Calu3 (cell line): ENCODE data around the gene SCD. TPM values are rescaled to one million over a fixed set of nuclear protein-coding genes. Genes with fewer than 3 reads are reported as not detected.

Experiments
- BruUV-seq: library from RNA; stranded (reverse); fragments of 400-500 nt; replicated peaks from 2 replicates; lab custom pipeline; 2021; lab: Mats Ljungman, UMichigan
- CTCF ChIA-PET: fragments of 300-600 bp; sonication (Branson Sonifier 250); formaldehyde crosslinking; loops from one replicate; lab custom pipeline; 2022; ENCODE audit warnings: antibody characterized with exemption; lab: Charles Lee
- DNase-seq: peaks from one replicate; pipeline ENCODE4 v3.0.0; 2022
- H3K27ac Mint-ChIP-seq: one replicate; pipeline ENCODE4 v1.8.0; 2022; ENCODE audit warnings: mixed read lengths; ENCODE audit not compliant: unreplicated experiment
- H3K27me3 Mint-ChIP-seq: one replicate; pipeline ENCODE4 v1.8.0; 2022; ENCODE audit warnings: mixed read lengths; ENCODE audit not compliant: unreplicated experiment
- H3K36me3 Mint-ChIP-seq: one replicate; pipeline ENCODE4 v1.8.0; 2022; ENCODE audit warnings: mild to moderate bottlenecking, moderate library complexity, mixed read lengths; ENCODE audit not compliant: insufficient read depth, unreplicated experiment
- H3K4me1 Mint-ChIP-seq: one replicate; pipeline ENCODE4 v1.8.0; 2022; ENCODE audit warnings: mild to moderate bottlenecking, low read depth, mixed read lengths; ENCODE audit not compliant: unreplicated experiment
- H3K4me3 Mint-ChIP-seq: one replicate; pipeline ENCODE4 v1.8.0; 2022; ENCODE audit warnings: mild to moderate bottlenecking, low read depth, moderate library complexity, mixed read lengths; ENCODE audit not compliant: unreplicated experiment
- H3K9me3 Mint-ChIP-seq: one replicate; pipeline ENCODE4 v1.8.0; 2022; ENCODE audit warnings: low read depth, mixed read lengths; ENCODE audit not compliant: unreplicated experiment
- CTCF ChIP-seq: fragments of 200-600 bp; IDR thresholded peaks from one replicate; pipeline ENCODE4 v1.8.0; 2022; ENCODE audit warnings: antibody characterized with exemption; ENCODE audit not compliant: unreplicated experiment
- intact Hi-C: fragments of 100-400 bp; cut with micrococcal nuclease; formaldehyde crosslinking; loops from one replicate; pipeline ENCODE4 v1.10.0; 2022; ENCODE audit not compliant: unreplicated experiment
- total RNA-seq: library from RNA; stranded (reverse); gene quantifications from 2 replicates; pipeline ENCODE4 v1.2.3, GENCODE V29; 2022

Gene SCD
- total RNA-seq, 1 experiment from 2014 or later: 225 TPM

DNA sequence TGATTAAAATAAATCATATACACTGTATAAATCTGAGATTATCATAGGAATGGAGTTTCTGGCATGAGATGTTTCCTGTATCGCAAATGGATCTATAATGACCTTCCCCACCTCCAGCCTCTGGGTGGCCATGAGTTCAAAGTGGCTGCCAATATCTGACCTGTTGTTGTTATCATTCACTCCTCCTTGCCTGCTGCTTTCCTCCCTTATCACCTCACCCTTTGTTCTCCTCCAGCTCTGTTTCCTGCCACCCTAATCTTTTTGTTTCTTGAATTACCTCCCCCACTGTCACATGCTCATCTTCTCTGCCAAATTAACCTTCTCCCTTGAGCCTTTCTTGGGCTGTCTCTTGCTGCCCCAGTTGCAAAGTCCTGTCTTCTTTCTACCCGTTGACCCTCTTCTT, 12.0 kb downstream of the SCD start:
- peak overlapping the region; percentile 22 for H3K27ac Mint-ChIP-seq
- intact Hi-C loops: no loop called here

GRCh38 chr10:100359529-100360150, 12.6 kb downstream of the SCD start:
- Mint-ChIP-seq H3K27me3 (no peaks in the 10 kb centered on the region), H3K4me1 (peaks cover 58% of the 10 kb centered on the region), H3K4me3 (no peak overlapping the region), H3K36me3 (peaks cover 78% of the 10 kb centered on the region), H3K9me3 (no peaks in the 10 kb centered on the region), H3K27ac (peak overlapping the region; percentile 22)
- TF ChIP-seq CTCF: no peak
- no peak for DNase-seq
- BruUV-seq: no TSS peak
- intact Hi-C loops: no loop called here
- CTCF ChIA-PET: no interaction called here

More for the DNA sequence above, 12.0 kb downstream of the SCD start:
- Mint-ChIP-seq H3K4me3 (no peak overlapping the region), H3K9me3 (no peaks in the 10 kb centered on the region), H3K4me1 (peaks cover 52% of the 10 kb centered on the region), H3K36me3 (peaks cover 78% of the 10 kb centered on the region), H3K27me3 (no peaks in the 10 kb centered on the region)
- no peak for DNase-seq
- TF ChIP-seq CTCF: no peak
- CTCF ChIA-PET: no interaction called here
- no TSS peak for BruUV-seq

- Mint-ChIP-seq H3K4me1 (peaks cover 56% of the 10 kb centered on the region), H3K9me3 (no peaks in the 10 kb centered on the region), H3K36me3 (peaks cover 79% of the 10 kb centered on the region), H3K27me3 (no peaks in the 10 kb centered on the region), H3K4me3 (no peak overlapping the region), H3K27ac (no peak overlapping the region)
- BruUV-seq: no TSS peak
- DNase-seq: no peak
- CTCF ChIA-PET: no interaction called here
- intact Hi-C loops: no loop called here
- TF ChIP-seq CTCF: no peak
These were observed 13.2 kb downstream of the SCD start for GRCh38 chr10:100360234-100360633.

DNA sequence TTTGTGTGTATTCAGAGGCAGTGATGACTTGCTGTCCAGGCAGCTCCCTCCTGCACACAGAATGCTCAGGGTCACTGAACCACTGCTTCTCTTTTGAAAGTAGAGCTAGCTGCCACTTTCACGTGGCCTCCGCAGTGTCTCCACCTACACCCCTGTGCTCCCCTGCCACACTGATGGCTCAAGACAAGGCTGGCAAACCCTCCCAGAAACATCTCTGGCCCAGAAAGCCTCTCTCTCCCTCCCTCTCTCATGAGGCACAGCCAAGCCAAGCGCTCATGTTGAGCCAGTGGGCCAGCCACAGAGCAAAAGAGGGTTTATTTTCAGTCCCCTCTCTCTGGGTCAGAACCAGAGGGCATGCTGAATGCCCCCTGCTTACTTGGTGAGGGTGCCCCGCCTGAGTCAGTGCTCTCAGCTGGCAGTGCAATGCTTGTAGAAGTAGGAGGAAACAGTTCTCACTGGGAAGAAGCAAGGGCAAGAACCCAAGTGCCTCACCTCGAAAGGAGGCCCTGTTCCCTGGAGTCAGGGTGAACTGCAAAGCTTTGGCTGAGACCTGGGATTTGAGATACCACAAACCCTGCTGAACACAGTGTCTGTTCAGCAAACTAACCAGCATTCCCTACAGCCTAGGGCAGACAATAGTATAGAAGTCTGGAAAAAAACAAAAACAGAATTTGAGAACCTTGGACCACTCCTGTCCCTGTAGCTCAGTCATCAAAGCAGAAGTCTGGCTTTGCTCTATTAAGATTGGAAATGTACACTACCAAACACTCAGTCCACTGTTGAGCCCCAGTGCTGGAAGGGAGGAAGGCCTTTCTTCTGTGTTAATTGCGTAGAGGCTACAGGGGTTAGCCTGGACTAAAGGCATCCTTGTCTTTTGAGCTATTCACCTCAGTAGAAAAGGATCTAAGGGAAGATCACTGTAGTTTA, 15.8 kb downstream of the SCD start:
- CTCF ChIA-PET: interaction anchor here (0.6 to 1.5 kb wide), 2 partner anchors 10 to 20 kb away, joined by 3 read pairs; no protein-coding TSS in a partner anchor
- Mint-ChIP-seq H3K9me3 (no peaks in the 10 kb centered on the region), H3K4me1 (peaks cover 60% of the 10 kb centered on the region), H3K36me3 (peaks cover 61% of the 10 kb centered on the region), H3K27ac (peak overlapping the region; percentile 30), H3K27me3 (no peaks in the 10 kb centered on the region), H3K4me3 (peak overlapping the region; percentile 40)
- BruUV-seq: no TSS peak
- no peak for TF ChIP-seq CTCF
- intact Hi-C loops: no loop called here
- no peak for DNase-seq
